H1 (cell line): Measurements from ENCODE around the gene NRXN3. TPM values are rescaled to one million over a fixed set of nuclear protein-coding genes. Genes with fewer than 3 reads are reported as not detected.

Source experiments
- CTCF ChIA-PET: fragments of 300-600 bp; sonication (Branson Sonifier 250); formaldehyde crosslinking; loops from one replicate; lab custom pipeline; 2021; ENCODE audit not compliant: partially characterized antibody; lab: Charles Lee
- POLR2A ChIA-PET: fragments of 300-600 bp; sonication (Branson Sonifier 250); formaldehyde crosslinking; loops from one replicate; lab custom pipeline; 2021; ENCODE audit warnings: inconsistent platforms; ENCODE audit not compliant: partially characterized antibody; lab: Charles Lee
- DNase-seq, 2 experiments: peaks; one replicate each; pipeline versions ENCODE4 v3.0.0 to v3.0.0-alpha.2; 2010 to 2022; ENCODE audit warnings: low spot score in 2 of 2, low read depth in 1 of 2, mixed read lengths in 1 of 2
- FAIRE-seq: peaks from 2 replicates; lab custom pipeline; 2011; peaks lifted over from hg19 to GRCh38; lab: Jason Lieb, UNC
- H2AFZ ChIP-seq: 2 replicates; pipeline ENCODE4 v1.8.1; 2012; ENCODE audit warnings: low read length, inconsistent platforms
- H2AK5ac ChIP-seq: 2 replicates; pipeline ENCODE4 v1.6.1; 2013; ENCODE audit warnings: low read depth, low read length
- H2BK120ac ChIP-seq: replicated peaks from 2 replicates; pipeline ENCODE3; 2013; ENCODE audit warnings: low read depth, low read length, inconsistent platforms
- H2BK12ac ChIP-seq: 2 replicates; pipeline ENCODE4 v1.6.1; 2013; ENCODE audit warnings: low read depth, low read length
- H2BK15ac ChIP-seq: 2 replicates; pipeline ENCODE4 v1.6.1; 2013; ENCODE audit warnings: low read length
- H2BK20ac ChIP-seq: 2 replicates; pipeline ENCODE4 v1.6.1; 2013; ENCODE audit warnings: low read length
- H2BK5ac ChIP-seq: 2 replicates; pipeline ENCODE4 v1.6.1; 2013; ENCODE audit warnings: low read depth, low read length
- H3K14ac ChIP-seq: 2 replicates; pipeline ENCODE4 v1.6.1; 2013; ENCODE audit warnings: inconsistent platforms; ENCODE audit not compliant: insufficient read length
- H3K18ac ChIP-seq: 2 replicates; pipeline ENCODE4 v1.6.1; 2013; ENCODE audit warnings: low read length; ENCODE audit errors: extremely low read depth
- H3K23ac ChIP-seq: 2 replicates; pipeline ENCODE4 v1.6.1; 2013; ENCODE audit warnings: inconsistent platforms; ENCODE audit not compliant: insufficient read length
- H3K23me2 ChIP-seq: 2 replicates; pipeline ENCODE4 v1.6.1; 2013; ENCODE audit warnings: low read depth, low read length
- H3K27ac ChIP-seq: 2 replicates; pipeline ENCODE4 v1.6.1; 2011; ENCODE audit warnings: low read depth, low read length, inconsistent platforms
- H3K27me3 ChIP-seq, 4 experiments: replicated peaks in 1 of 4; 1 replicate in 1 of 4; 2 replicates in 3 of 4; pipeline versions ENCODE4 v1.6.1 to v1.8.1; 2011 to 2013; ENCODE audit warnings: low read length in 3 of 4, mild to moderate bottlenecking in 3 of 4, inconsistent platforms in 2 of 4, mixed read lengths in 2 of 4, moderate library complexity in 1 of 4; ENCODE audit not compliant: control insufficient read depth in 3 of 4, insufficient read depth in 3 of 4; ENCODE audit errors: extremely low read depth in 1 of 4
- H3K36me3 ChIP-seq, 4 experiments: 2 replicates each; pipeline versions ENCODE4 v1.6.1 to v1.8.1; 2011 to 2013; ENCODE audit warnings: mild to moderate bottlenecking in 4 of 4, low read length in 3 of 4, moderate library complexity in 2 of 4, control low read depth in 1 of 4, inconsistent platforms in 1 of 4; ENCODE audit not compliant: insufficient read depth in 4 of 4, control insufficient read depth in 2 of 4
- H3K4ac ChIP-seq: replicated peaks from 2 replicates; pipeline ENCODE3; 2013; ENCODE audit warnings: low read length, low read depth, mixed read lengths, inconsistent platforms; ENCODE audit not compliant: insufficient read length
- H3K4me1 ChIP-seq, 4 experiments: replicated peaks in 1 of 4; 1 replicate in 1 of 4; 2 replicates in 3 of 4; pipeline versions ENCODE4 v1.6.1 to v1.8.1; 2011 to 2013; ENCODE audit warnings: low read length in 3 of 4, inconsistent platforms in 2 of 4, mixed read lengths in 1 of 4; ENCODE audit not compliant: insufficient read depth in 4 of 4, control insufficient read depth in 3 of 4
- H3K4me2 ChIP-seq, 2 experiments: 2 replicates each; pipeline versions ENCODE4 v1.6.1 to v1.8.1; 2011 to 2013; ENCODE audit warnings: low read depth in 2 of 2, low read length in 2 of 2, control low read depth in 1 of 2, inconsistent platforms in 1 of 2, mild to moderate bottlenecking in 1 of 2; ENCODE audit not compliant: insufficient read depth in 1 of 2
- H3K4me3 ChIP-seq, 4 experiments: fragments of 200-600, 300-600 bp in 1 of 4; sonication (generic), shearing (Covaris generic), sonication (Bioruptor Twin) in 1 of 4; 2 replicates each; pipeline versions ENCODE4 v1.5.1 to v1.8.1; 2011 to 2016; ENCODE audit warnings: low read length in 4 of 4, low read depth in 3 of 4, control low read depth in 2 of 4, inconsistent platforms in 2 of 4, mild to moderate bottlenecking in 2 of 4, mixed read lengths in 1 of 4, moderate library complexity in 1 of 4; ENCODE audit not compliant: insufficient read depth in 2 of 4; ENCODE audit errors: extremely low read depth in 1 of 4
- H3K56ac ChIP-seq: replicated peaks from 2 replicates; pipeline ENCODE3; 2013; ENCODE audit warnings: low read depth, mild to moderate bottlenecking, mixed read lengths, low read length, inconsistent platforms; ENCODE audit not compliant: insufficient read length
- H3K79me1 ChIP-seq: 2 replicates; pipeline ENCODE4 v1.6.1; 2013; ENCODE audit warnings: low read depth, low read length, control low read depth
- H3K79me2 ChIP-seq, 2 experiments: 2 replicates each; pipeline versions ENCODE4 v1.6.1 to v1.8.1; 2012 to 2013; ENCODE audit warnings: low read length in 2 of 2, mild to moderate bottlenecking in 2 of 2, inconsistent platforms in 1 of 2; ENCODE audit not compliant: insufficient read depth in 2 of 2, control insufficient read depth in 1 of 2
- H3K9ac ChIP-seq, 4 experiments: replicated peaks in 1 of 4; 1 replicate in 1 of 4; 2 replicates in 3 of 4; pipeline versions ENCODE4 v1.6.1 to v1.8.1; 2011 to 2013; ENCODE audit warnings: low read depth in 3 of 4, low read length in 3 of 4, control low read depth in 2 of 4, mild to moderate bottlenecking in 2 of 4, moderate library complexity in 2 of 4, inconsistent platforms in 1 of 4; ENCODE audit errors: extremely low read depth in 1 of 4
- H3K9me3 ChIP-seq, 2 experiments: 2 replicates each; pipeline versions ENCODE4 v1.6.1 to v1.8.1; 2012 to 2013; ENCODE audit warnings: mild to moderate bottlenecking in 2 of 2, moderate library complexity in 2 of 2, control low read depth in 1 of 2, inconsistent platforms in 1 of 2, low read depth in 1 of 2, low read length in 1 of 2, mixed read lengths in 1 of 2; ENCODE audit not compliant: insufficient read depth in 2 of 2
- H4K20me1 ChIP-seq, 2 experiments: replicated peaks in 1 of 2; 2 replicates each; pipeline versions ENCODE3 to v1.8.1; 2011 to 2013; ENCODE audit warnings: inconsistent platforms in 2 of 2, low read length in 2 of 2, mild to moderate bottlenecking in 1 of 2; ENCODE audit not compliant: insufficient read depth in 2 of 2, control insufficient read depth in 1 of 2
- H4K5ac ChIP-seq: 2 replicates; pipeline ENCODE4 v1.6.1; 2013; ENCODE audit warnings: low read length, low read depth, mixed read lengths, inconsistent platforms; ENCODE audit not compliant: insufficient read length
- H4K8ac ChIP-seq: 2 replicates; pipeline ENCODE4 v1.8.0; 2013; ENCODE audit warnings: mild to moderate bottlenecking, moderate library complexity, low read length, inconsistent platforms; ENCODE audit not compliant: insufficient read depth; ENCODE audit errors: extremely low read depth
- H4K91ac ChIP-seq: replicated peaks from 2 replicates; pipeline ENCODE3; 2013; ENCODE audit warnings: low read length, mixed read lengths, inconsistent platforms; ENCODE audit not compliant: insufficient read length
- CTCF ChIP-seq, 3 experiments: IDR thresholded peaks; 1 replicate in 2 of 3; 2 replicates in 1 of 3; pipeline versions ENCODE4 v1.5.1 to v1.6.1; 2011; ENCODE audit warnings: low read length in 3 of 3, mild to moderate bottlenecking in 3 of 3, inconsistent platforms in 2 of 3, low read depth in 1 of 3, moderate library complexity in 1 of 3; ENCODE audit not compliant: insufficient read depth in 1 of 3; ENCODE audit errors: control extremely low read depth in 1 of 3
- KDM1A ChIP-seq: fragments of 200-600, 300-600 bp; sonication (generic); IDR thresholded peaks from 2 replicates; pipeline ENCODE4 v1.7.1; 2016; ENCODE audit warnings: mild to moderate bottlenecking, low read length, borderline replicate concordance
- NRF1 ChIP-seq: IDR thresholded peaks from 2 replicates; pipeline ENCODE4 v1.6.1; 2011; ENCODE audit warnings: mild to moderate bottlenecking, low read depth, low read length, improper control_type of control experiment
- SIN3A ChIP-seq, 2 experiments: IDR thresholded peaks in 1 of 2; conservative IDR thresholded peaks in 1 of 2; 2 replicates each; pipeline ENCODE4 v1.6.1; 2011 to 2012; ENCODE audit warnings: low read length in 2 of 2, improper control_type of control experiment in 1 of 2, low read depth in 1 of 2, mild to moderate bottlenecking in 1 of 2
- SP2 ChIP-seq: IDR thresholded peaks from 2 replicates; pipeline ENCODE4 v1.6.1; 2012; ENCODE audit warnings: mild to moderate bottlenecking, low read length, inconsistent platforms
- WGBS, 2 experiments: shearing (Covaris generic) in 1 of 2; methylation state at CpG; one replicate each; pipeline versions ENCODE4 v1.1.6 to v1.1.7; 2013 to 2015; ENCODE audit warnings: low lambda C conversion rate in 2 of 2, mixed read lengths in 2 of 2, inconsistent platforms in 1 of 2, low coverage in 1 of 2, missing lambda C conversion rate in 1 of 2; ENCODE audit not compliant: insufficient replicate concordance in 2 of 2, insufficient coverage in 1 of 2, insufficient read length in 1 of 2; ENCODE audit errors: extremely low coverage in 1 of 2, missing lambda C conversion rate in 1 of 2; 5-methylcytosine and 5-hydroxymethylcytosine counted together
- polyA plus RNA-seq, 7 experiments: library from polyadenylated mRNA; depleted of rRNA in 3 of 7; stranded (reverse) in 5 of 7; unstranded in 2 of 7; fragments of >200 nt in 5 of 7; fragments of 200-250 nt in 2 of 7; gene quantifications; 1 replicate in 5 of 7; 2 replicates in 1 of 7; 4 replicates in 1 of 7; pipeline versions ENCODE4 v1.2.1 to v1.2.3, GENCODE V29; 2011 to 2013; ENCODE audit warnings: missing spikeins in 2 of 7, mixed read lengths in 2 of 7
- total RNA-seq: library from RNA; stranded (reverse); fragmentation: NEBNext Ultra II Directional; extraction: Animal tissue kit (Norgen Biotek cat#: 25700); gene quantifications from 2 replicates; pipeline ENCODE4 v1.2.1, GENCODE V29; 2021

The NRXN3 gene
- total and polyA plus RNA-seq, 2 of the 8 experiments (the other 6 are each of a cell fraction or from before 2014, with no cell fraction given), result 2.6 to 4.1 TPM

GRCh38 chr14:78123650-78124253, 46.4 kb upstream of the NRXN3 start:
- no peak overlapping the region for H2BK12ac ChIP-seq
- no peak overlapping the region for H4K8ac ChIP-seq
- H3K79me1 ChIP-seq, result no peaks in the 10 kb centered on the region
- no peak overlapping the region for H3K9ac ChIP-seq
- H2BK120ac ChIP-seq, result no peak overlapping the region
- H2BK20ac ChIP-seq, result no peak overlapping the region
- no peak overlapping the region for H2AFZ ChIP-seq
- CTCF ChIA-PET, result interaction anchor here (0.8 to 1.7 kb wide), 5 partner anchors 11 to 101 kb away, joined by 3 to 5 read pairs (median 3); no protein-coding TSS in a partner anchor
- H4K91ac ChIP-seq, result no peak overlapping the region
- H3K23me2 ChIP-seq, result no peaks in the 10 kb centered on the region; the same call in 1 of the 2 replicates
- H3K4me2 ChIP-seq, result no peak overlapping the region
- H3K9me3 ChIP-seq, result no peaks in the 10 kb centered on the region
- no peak overlapping the region for H2AK5ac ChIP-seq
- no peak overlapping the region for H3K4me3 ChIP-seq
- no peak overlapping the region for H3K4ac ChIP-seq
- H2BK5ac ChIP-seq, result no peak overlapping the region
- 0 out of 7 replicates have a peak, but pooled peaks cover 0 to 2% (median 0%) of the 10 kb centered on the region in 4 experiments for H3K4me1 ChIP-seq
- no peak overlapping the region for H2BK15ac ChIP-seq
- no peaks in the 10 kb centered on the region for H3K79me2 ChIP-seq
- DNase-seq, result no peak
- H4K5ac ChIP-seq, result no peak overlapping the region
- no peak for FAIRE-seq
- H3K27me3 ChIP-seq, result no peaks in the 10 kb centered on the region
- no peak overlapping the region for H3K27ac ChIP-seq
- POLR2A ChIA-PET, result no interaction called here
- TF ChIP-seq SIN3A (conservative IDR thresholded peaks at IDR 0.05 in 1 of 2, IDR thresholded peaks at IDR 0.05 in 1 of 2; ENCODE audit: low read depth in 1 of 2, low read length in 2 of 2) (no peak), SP2 (no peak), KDM1A (peak; percentile 77; the same call in 1 of the 2 replicates), NRF1 (no peak), CTCF (IDR thresholded peaks at IDR 0.05; ENCODE audit: control extremely low read depth in 1 of 3, insufficient read depth in 1 of 3, low read depth in 1 of 3, low read length in 3 of 3) (no peak)
- H3K23ac ChIP-seq, result no peak overlapping the region
- 94% methylated on average over 2 of the region's 2 CpGs; no CpG with 5 or more reads in 1 of the 2 experiments for WGBS, 2 experiments
- no peak overlapping the region for H3K14ac ChIP-seq
- H4K20me1 ChIP-seq, result no peaks in the 10 kb centered on the region
- no peaks in the 10 kb centered on the region for H3K36me3 ChIP-seq
- H3K18ac ChIP-seq, result no peak overlapping the region
- no peak overlapping the region for H3K56ac ChIP-seq
